Activated naive CD4-positive, alpha-beta T cell treated with anti-CD3 and anti-CD28 coated beads, Interleukin-2, amount 50 U/mL, for 16 hours (primary cell): ENCODE measurements around the gene RBM48.
"Not testable (repeated sequence)": the region's sequence is repeated elsewhere in the genome, so short reads cannot be mapped to it uniquely, and the experiment has no call there.

Experiments used
- DNase-seq: peaks from one replicate; pipeline ENCODE4 v3.0.0-alpha.2; 2020

Gene RBM48

DNA sequence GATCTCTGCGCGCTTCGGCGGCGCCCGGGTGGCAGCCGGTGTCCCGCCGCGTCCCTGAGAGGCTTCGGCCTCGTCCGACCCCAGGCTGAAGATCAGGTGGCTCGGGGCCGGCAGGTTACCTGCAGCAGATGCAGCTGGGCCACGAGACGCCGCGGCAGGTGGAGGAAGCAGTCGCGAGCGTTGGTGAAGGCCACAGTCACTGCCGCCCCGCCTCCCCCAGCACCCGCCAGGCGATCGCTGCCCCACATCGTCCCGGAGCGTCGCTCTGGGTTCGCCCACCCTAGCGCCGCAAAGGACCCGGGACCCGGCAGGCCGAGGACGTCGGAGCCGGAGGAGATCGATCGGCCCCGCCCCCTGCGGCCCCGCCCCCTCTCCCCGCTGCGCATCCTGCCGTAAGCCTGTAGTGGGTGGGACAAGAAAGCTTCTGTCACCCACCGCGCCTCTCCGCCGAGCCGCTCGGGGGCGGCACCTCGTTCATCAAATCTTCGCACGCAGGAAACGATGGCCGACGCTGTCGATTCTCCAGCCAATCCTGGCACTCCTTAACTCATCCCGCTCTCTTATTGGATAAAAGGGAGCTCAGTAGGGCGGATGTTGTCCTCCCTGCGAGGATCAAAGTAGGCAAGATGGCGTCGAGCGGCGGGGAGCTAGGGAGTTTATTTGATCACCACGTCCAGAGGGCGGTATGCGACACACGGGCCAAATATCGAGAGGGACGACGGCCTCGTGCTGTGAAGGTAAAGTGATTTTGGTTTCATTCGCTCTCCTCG, at the start of gene RBM48, which contains the start of gene PEX1:
TSS of gene RBM48 (plus strand) at position 608 of the 770 bp plus-strand sequence. CDS start at position 627, 19 bp downstream.
TSS of gene PEX1 (minus strand) at position 333 of the 770 bp plus-strand sequence. CDS start at position 248, 85 bp downstream.
- peak; percentile 95 for DNase-seq

DNA sequence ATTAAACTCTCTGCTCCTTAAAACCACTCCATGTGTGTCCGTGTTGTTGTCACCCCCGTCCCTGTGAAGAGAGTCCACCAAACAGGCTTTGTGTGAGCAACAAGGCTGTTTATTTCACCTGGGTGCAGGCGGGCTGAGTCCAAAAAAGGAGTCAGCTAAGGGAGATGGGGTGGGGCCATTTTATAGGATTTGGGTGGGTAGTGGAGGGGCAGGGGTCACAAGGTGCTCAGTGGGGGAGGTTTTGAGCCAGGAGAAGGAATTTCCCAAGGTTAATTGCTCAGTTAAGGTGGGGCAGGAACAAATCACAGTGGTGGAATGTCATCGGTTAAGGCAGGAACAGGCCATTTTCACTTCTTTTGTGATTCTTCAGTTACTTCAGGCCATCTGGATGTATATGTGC, 49.4 kb upstream of the RBM48 start:
- DNase-seq: not testable (repeated sequence)

DNA sequence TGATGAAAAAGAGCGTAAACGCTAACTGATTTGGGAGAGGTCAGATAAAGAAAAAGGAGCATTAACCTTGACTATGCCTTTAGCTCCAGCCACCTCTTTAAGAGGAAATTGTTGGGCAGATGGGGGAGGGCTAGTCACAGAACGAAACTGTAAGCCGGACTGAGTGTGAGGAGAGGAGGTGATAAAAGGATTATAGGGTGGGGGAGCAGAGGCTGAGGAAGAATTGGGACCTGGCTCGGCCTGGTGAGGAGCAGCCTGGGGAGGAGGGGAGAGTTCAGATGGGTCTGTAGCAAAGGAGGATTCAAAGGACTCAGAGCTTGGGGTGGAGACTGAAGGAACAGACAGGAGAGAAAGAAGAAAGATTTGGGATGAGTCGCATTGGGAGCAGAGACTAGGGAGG, 45.0 kb upstream of the RBM48 start:
- DNase-seq: not testable (repeated sequence)

DNA sequence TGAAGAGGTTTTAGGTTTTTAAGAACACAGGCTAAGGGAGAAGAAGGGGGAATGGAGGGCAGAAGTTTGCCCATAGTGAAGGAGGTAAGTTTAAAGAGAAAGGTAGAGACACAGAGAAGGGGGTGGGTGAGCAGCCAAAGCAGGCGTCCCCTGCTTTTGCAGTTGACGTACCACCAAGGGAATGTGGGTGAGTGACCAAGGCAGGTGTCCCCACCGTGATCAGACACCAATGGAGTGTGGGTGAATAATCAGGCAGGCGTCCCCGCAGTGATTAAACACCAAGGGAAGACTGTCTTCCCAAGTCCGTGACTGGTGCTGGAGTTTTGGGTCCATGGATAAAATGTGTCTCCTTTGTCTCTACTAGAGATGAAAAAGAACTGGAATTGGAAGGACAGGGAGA, 44.4 kb upstream of the RBM48 start:
- DNase-seq: not testable (repeated sequence)

DNA sequence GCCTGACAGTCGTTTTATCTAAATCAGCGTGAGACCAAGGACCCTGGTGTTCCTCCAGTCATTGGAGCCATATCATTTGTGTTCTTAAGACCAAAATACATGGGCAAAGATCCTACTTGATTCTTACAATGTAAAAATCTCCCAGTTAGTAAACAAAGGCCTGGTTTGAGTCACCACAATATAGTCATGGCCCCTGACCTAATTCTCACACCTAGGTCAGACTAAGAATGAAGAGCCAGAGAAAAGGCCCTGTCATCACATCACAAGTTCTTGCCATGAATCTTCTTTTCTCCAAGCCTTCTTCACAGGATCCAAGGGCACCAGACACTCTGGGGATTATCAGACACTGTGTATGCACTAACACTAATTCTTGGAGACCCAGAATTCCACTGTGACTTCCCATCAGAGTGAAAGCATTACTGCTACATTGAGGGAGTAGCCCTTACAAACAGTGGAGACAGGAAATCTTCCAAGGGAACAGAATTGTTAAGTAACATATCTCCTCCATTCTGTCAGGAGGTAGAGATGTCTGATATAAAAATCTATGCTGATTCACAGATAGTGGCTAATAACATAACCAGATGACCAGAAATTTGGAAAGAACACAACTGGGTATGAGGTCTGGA, 43.2 kb upstream of the RBM48 start:
- no peak for DNase-seq

DNA sequence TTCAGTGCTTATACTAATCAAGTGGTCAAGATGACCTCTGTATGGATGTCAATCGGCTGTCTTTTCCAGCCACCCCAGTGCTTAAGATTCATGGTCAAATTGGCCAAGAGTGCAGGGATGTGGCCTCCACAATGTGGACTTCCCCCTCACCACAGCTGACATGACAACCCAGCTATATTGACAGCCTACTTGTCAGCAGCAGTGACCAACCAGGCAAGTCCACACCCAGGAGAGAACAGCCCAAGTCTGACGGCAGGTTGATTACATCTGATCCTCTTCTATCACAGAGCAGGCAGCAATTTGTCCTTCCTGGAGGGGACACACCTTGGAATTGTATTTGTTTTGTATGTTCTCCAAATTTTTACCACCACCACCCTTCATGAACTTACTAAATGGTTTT, 42.6 kb upstream of the RBM48 start:
- no peak for DNase-seq

DNA sequence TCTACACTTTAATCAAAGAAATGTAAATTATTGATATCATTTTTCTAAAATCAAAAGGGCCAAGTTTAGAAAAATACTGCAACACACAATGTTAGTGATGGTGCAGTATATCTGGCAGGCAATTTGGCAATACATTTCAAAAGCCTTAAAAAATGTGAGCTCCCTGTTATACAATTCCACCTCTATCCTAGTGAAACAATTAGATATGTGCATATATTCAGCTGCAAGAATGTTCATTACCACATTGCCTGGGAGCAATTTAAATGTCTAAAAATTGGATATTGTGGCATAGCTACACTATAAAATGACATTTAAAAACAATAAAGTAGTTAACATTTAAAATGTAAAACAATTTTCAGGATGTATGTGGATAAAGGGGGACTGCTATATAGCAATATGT, 40.8 kb upstream of the RBM48 start:
- no peak for DNase-seq

DNA sequence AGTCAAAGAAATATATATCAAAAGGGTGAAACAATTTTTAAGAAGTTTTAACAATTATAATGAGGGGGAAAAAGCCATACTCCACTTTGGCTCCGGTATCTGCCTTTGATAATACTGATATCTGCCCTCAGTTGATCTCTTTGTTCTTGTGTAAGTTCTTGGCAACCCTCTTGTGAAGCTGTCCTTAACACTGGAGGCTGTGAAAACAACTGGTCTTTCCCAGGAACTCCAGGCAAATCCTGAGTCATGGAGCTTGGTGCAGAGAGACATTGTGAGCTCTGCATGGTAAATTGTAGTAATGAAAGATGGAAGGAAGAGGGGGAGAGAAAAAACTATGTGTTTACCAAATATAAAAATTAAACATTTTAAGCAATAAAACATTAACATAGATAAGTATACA, 39.0 kb upstream of the RBM48 start:
- no peak for DNase-seq

DNA sequence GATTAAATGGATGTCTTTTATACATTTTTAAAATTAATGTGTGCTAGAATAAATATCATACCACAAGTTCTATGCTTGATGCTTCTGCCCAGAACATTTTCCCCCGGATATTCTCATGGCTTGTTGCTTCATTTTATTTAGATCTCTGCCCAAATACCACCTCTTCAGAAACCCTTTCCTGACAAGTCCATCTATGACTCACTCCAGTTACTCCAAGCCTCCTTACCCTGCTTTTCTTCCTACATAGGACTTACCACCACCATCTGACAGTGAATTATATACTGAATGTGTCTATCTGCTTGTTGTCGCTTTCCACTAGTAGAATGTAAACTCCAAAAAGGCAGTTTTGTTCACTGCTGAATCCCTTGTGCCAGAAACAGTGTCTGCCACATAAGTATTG, 31.7 kb upstream of the RBM48 start:
- DNase-seq: no peak

DNA sequence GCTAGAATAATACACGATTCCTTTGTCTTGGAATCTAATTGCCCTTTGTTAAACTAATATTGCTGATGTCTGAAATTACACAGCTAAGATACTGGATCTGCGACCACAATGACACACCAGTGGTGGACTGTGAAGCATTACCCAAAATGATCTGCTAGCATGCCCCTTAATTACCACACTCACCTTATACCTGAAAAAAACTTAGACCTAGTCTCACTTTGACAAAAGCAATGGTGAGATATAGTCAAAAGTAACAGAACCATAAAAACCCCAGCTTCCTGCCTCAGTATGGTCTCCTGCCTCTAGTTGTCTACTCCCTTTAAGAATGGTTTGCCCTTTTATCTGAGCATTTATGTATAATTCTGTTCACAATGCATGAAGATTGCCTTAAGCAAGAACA, 30.0 kb upstream of the RBM48 start:
- DNase-seq: no peak

DNA sequence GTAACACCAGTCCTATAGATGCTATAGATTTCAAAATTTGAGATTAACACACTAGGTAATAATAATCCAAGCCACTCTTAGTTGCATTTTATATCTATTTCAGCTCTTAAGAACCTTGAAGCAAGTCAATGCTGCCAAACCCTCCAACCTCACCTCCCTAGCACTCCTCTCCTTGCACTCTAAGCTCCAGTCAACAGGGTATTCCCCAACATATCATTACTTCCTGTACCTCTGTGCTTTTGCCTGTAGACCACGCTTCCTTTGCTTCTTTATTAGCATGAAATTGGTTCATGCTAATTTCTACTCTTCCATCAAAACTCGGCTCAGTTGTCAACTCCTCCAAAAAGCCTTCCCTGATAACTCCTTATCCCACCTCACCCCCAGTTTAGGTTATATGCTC, 24.8 kb upstream of the RBM48 start:
- no peak for DNase-seq

DNA sequence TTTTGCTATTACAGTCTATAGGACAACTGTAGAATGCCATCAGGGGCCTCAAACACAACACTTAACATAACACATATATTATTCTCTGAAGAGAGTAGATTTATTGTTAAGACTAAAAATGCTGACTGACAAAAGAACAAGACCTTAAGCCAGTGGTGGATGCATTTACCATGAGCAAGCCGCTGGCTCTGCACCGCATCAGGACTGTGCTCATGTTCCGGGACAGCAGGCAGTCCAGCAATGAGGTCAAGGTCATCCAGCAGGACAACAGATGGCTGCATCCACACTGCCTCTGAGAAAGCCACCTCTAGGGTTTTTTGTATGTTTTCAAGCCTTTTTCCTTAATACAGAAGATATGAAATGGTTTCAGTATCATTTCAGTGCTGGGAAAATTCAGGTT, 24.0 kb upstream of the RBM48 start:
- no peak for DNase-seq

DNA sequence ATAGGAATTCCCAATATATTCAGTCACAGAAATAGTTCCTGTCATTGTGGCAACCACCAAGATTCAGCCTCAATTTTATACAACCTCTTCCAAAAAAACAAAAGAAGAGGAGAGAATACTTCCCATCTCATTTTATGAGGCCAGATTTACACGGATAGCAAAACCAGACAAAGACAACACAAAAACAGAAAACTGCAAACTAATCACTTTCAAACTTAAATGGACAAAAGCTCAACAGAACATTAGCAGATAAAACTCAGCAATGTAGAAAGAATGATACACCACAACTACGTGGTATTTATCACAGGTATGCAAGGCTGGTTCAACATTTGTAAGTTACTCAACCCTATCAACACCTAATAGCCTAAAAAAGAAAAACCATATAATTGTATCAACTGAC, 22.2 kb upstream of the RBM48 start:
- DNase-seq: no peak

DNA sequence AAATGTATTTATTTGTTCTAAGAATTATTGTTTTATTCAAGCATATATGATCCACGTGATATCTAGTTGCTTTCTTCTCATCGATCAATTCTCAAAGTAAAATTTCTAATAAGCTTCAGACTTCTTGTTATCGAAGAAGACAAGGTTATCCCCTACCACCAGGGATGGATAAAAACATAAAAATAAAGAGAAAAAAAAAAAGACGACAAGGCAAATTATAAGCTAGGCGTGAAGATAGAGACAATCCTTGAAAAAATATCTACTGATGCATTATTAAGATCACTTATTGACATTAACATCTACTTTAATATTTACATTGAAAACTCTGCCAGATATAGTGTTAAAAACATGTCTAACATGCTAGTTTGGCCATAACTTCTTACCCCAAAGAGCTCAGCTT, 19.6 kb upstream of the RBM48 start:
- no peak for DNase-seq

DNA sequence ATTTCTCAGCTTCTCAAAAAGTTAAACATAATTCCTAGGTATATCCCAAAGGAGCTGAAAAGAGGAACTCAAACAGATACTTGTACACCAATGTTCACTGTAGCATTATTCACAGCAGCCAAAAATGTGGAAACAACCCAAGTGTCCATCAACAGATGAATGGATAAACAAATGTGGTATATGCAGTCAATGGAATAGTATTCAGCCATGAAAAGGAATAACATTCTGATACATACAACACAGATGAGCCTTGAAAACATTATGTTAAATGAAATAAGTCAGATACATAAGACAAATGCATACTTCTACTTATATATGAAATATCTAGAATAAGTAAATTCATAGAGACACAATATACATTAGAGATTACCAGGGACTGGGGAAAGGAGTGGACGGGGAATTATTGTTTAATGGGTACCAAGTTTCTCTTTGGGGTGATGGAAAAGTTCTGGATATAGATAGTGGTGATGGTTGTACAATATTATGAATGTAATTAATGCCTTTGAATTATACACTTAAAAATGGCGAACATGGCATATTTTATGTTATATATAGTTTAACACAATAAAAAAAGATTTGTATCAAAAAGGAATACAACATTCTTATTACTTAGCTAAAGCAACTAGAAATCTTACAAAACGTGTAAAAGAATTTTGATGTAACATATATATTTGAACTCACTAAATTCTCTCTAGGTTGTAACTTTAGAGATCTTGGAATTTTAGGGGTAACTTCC, 15.3 kb upstream of the RBM48 start:
- DNase-seq: no peak

DNA sequence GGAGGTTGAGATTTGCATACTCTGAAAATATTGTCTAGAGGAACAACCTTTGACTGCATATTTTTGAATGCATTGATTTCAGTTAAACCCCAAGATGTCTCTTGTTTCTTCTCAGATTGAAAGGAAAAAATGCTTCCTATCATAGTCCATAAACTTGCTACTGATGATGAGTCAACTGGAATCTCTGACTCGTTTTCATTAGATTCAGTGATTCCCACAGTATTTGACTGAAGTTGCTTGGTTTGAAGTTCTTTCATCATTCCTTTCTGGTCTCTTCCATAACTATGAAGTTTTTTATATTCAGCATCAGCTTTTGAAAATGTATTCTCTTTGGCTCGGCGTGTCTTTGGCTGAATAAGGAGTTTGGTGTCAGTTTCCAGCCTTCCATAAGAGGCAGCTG, 11.0 kb upstream of the RBM48 start:
- no peak for DNase-seq

DNA sequence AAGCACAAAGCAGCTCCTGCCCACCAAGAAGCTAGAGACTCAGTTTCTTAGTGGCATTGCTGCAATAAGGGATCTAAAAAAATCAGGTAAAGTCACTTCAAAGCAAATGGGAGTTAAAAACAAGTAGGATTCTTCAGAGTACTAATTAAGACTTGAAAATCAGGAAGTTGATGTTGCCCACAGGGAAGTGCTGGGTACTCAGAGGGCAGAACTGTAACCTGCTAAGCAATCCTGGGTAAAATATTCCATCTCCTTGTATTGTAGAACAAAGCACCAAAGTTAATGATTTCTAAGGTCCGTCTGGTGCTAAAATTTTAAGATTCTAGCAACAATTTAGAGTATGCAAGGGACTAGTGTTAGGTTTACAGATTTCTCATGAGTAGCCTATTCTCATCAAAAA, 8.6 kb upstream of the RBM48 start:
- no peak for DNase-seq

DNA sequence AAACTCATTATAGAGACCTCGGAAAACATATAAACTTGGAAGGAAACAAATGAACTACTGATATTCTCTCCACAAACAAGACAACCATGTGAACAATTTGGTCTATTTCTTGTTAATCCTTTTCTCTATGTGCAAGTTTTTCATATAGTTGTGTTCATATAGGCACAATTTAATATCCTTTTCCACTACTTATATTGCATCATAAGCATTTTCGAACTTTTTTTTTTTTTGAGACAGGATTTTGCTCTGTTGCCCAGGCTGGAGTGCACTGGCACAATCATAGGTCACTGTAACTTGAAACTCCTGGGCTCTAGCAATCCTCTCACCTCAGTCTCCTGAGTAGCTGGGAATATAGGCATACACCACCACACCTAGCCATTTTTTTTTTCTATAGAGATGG, 5.5 kb upstream of the RBM48 start:
- no peak for DNase-seq

DNA sequence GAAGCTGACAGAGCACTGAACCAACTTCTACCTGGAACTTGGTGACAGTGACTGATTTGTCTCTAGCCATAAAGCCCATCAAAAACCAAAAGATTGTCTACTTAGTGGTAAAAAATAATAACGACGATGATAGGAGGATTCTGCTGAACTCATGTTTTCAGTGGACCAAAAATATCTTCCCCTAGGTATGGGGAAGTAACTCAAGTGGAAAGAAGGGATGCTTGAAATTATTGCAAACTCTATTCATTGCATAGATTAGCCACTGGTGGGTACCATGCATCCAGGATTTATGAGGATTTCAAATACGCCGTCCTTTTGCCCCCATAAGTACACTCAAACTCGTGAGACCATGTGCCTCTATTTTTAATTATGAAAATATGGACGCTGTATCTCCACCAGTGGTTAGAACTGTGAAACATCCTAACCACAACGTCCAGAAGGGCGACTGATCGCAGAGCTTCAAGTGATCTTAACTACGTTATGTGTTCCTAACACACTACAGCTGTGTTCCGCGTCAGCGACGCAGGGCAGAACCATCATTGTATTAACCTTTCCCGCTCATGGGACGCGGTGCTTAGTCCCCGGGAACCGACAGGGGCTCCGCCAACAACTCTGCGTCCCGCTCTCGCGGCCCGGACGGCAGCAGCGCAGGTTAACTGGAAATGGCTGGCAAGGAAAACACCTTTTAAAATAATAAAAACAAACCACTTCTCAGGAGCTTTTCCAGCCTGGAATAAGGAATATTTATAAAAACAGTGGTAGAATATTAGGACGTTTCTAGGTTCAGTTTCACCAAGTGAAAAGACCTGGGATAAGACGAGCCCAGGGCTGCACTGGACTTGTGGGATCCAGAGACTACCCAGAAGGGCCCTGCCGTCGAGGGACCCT, 1.1 kb upstream of the RBM48 start:
- DNase-seq: peak; percentile 58

DNA sequence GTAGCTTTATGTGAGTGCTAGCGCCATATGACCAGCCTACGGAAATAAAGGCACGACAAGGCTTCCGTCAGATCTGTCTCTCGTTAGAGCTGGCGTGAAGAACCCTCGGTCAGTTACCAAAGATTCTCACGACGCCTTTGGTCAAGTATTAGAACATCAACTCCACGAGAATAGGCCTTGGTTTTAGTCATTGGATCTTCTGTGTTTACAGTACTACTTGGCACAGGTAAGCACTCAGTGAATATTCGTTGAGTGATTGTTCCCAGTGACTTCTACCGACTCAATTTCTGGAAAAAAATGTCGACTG, 316 bp downstream of the RBM48 start:
- no peak for DNase-seq

DNA sequence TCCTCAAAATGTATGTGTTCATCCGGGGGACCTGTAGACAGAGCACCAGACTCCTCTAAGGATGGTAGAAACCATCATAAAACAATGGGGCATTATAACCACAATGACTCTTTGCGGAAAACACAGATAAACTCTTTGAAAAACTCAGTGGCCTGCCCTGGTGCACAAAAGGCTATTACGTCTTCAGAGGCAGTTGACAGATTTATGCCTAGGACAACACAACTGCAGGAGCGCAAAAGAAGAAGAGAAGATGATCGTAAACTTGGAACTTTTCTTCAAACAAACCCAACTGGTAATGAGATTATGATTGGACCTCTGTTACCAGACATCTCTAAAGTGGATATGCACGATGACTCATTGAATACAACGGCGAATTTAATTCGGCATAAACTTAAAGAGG, 6.0 kb downstream of the RBM48 start:
- DNase-seq: no peak

DNA sequence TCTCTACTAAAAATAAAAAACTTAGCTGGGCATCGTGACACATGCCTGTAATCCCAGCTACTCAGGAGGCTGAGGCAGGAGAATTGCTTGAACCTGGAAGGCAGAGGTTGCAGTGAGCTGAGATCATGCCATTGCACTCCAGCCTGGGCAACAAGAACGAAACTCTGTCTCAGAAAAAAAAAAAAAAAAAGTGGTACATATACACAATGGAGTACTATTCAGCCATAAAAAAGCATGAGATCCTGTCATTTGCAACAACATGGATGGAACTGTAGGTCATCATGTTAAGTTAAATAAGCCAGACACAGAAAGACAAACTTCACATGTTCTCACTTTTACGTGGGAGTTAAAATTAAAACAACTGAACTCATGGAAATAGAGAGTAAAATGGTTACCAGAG, 14.9 kb downstream of the RBM48 start:
- DNase-seq: not testable (repeated sequence)

DNA sequence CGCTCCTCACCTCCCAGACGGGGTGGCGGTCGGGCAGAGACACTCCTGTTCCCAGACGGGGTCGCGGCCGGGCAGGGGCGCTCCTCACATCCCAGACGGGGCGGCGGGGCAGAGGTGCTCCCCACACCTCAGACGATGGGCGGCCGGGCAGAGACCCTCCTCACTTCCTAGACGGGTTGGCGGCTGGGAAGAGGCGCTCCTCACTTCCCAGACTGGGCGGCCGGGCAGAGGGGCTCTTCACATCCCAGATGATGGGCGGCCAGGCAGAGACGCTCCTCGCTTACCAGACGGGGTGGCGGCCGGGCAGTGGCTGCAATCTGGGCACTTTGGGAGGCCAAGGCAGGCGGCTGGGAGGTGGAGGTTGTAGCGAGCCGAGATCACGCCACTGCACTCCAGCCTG, 16.5 kb downstream of the RBM48 start:
- DNase-seq: not testable (repeated sequence)
